GM18505 (cell line): Measurements from ENCODE around the gene RIPOR3.
"Not testable (repeated sequence)": the region's sequence is repeated elsewhere in the genome, so short reads cannot be mapped to it uniquely, and the experiment has no call there.

ENCODE experiments used
- ATAC-seq: cut with Tn5 transposase; IDR thresholded peaks from one replicate; pipeline ENCODE4 v1.9.1; 2021; ENCODE audit not compliant: unreplicated experiment
- POLR2A ChIP-seq: IDR thresholded peaks from 4 replicates; pipeline ENCODE4 v1.6.1; 2011; ENCODE audit warnings: borderline replicate concordance; ENCODE audit not compliant: insufficient read depth, insufficient read length; ENCODE audit errors: extremely low read depth

RIPOR3 gene

GRCh38 chr20:50624351-50625016 lies 66.9 kb downstream of the RIPOR3 start:
- TF ChIP-seq POLR2A, result no peak
- no peak for ATAC-seq

- no peak for TF ChIP-seq POLR2A
- no peak for ATAC-seq
Observed at GRCh38 chr20:50621068-50621665, 70.2 kb downstream of the RIPOR3 start.

GRCh38 chr20:50620459-50620858 lies 70.9 kb downstream of the RIPOR3 start:
- not testable (repeated sequence) for ATAC-seq

GRCh38 chr20:50618537-50618936 lies 72.8 kb downstream of the RIPOR3 start:
- no peak for TF ChIP-seq POLR2A
- ATAC-seq, result no peak

GRCh38 chr20:50617022-50617421 lies 74.3 kb downstream of the RIPOR3 start:
- TF ChIP-seq POLR2A, result no peak
- ATAC-seq, result no peak

- TF ChIP-seq POLR2A, result no peak
Observed at GRCh38 chr20:50615407-50615806, 75.9 kb downstream of the RIPOR3 start.

GRCh38 chr20:50613438-50614169 lies 77.7 kb downstream of the RIPOR3 start:
- TF ChIP-seq POLR2A, result no peak
- no peak for ATAC-seq

More at GRCh38 chr20:50615407-50615806, 75.9 kb downstream of the RIPOR3 start:
- no peak for ATAC-seq

GRCh38 chr20:50611128-50611810 lies 80.1 kb downstream of the RIPOR3 start:
- no peak for ATAC-seq
- no peak for TF ChIP-seq POLR2A

- no peak for ATAC-seq
- no peak for TF ChIP-seq POLR2A
Observed at GRCh38 chr20:50610212-50610718, 81.1 kb downstream of the RIPOR3 start.

GRCh38 chr20:50609438-50609989 lies 81.8 kb downstream of the RIPOR3 start:
- no peak for TF ChIP-seq POLR2A
- ATAC-seq, result no peak

- no peak for ATAC-seq
- TF ChIP-seq POLR2A, result no peak
Observed at GRCh38 chr20:50608750-50609104, 82.6 kb downstream of the RIPOR3 start.

- no peak for TF ChIP-seq POLR2A
- no peak for ATAC-seq
Observed at GRCh38 chr20:50607850-50608749, 83.2 kb downstream of the RIPOR3 start.
